HepG2 (cell line): ENCODE results near the gene PIF1.

Experiments
- BRF2 ChIP-seq: sonication (generic); formaldehyde crosslinking; IDR thresholded peaks from 2 replicates; pipeline ENCODE4 v1.8.1; 2022; ENCODE audit warnings: mild to moderate bottlenecking, missing genetic modification reagents
- CTCF ChIP-seq: sonication (generic); formaldehyde crosslinking; IDR thresholded peaks from 2 replicates; pipeline ENCODE4 v1.5.0; 2020; ENCODE audit warnings: mild to moderate bottlenecking, missing genetic modification reagents, moderate library complexity
- EP300 ChIP-seq, 3 experiments: sonication (generic) in 1 of 3; formaldehyde crosslinking in 1 of 3; IDR thresholded peaks; 2 replicates each; pipeline versions ENCODE4 v1.5.1 to v1.6.1; 2011 to 2020; ENCODE audit warnings: low read depth in 2 of 3, low read length in 2 of 3, borderline replicate concordance in 1 of 3, improper control_type of control experiment in 1 of 3, mild to moderate bottlenecking in 1 of 3, missing genetic modification reagents in 1 of 3, moderate library complexity in 1 of 3
- EZH2 ChIP-seq: conservative IDR thresholded peaks from 2 replicates; pipeline ENCODE4 v1.6.1; 2012; ENCODE audit warnings: mild to moderate bottlenecking, low read depth, low read length, moderate library complexity
- MAFG ChIP-seq: sonication (generic); formaldehyde crosslinking; IDR thresholded peaks from 2 replicates; pipeline ENCODE4 v1.5.1; 2020; ENCODE audit warnings: mild to moderate bottlenecking, missing genetic modification reagents
- MAFK ChIP-seq, 2 experiments: IDR thresholded peaks in 1 of 2; conservative IDR thresholded peaks in 1 of 2; 2 replicates each; pipeline ENCODE4 v1.6.1; 2011; ENCODE audit warnings: improper control_type of control experiment in 2 of 2, low read length in 2 of 2
- NR0B2 ChIP-seq: sonication (generic); formaldehyde crosslinking; IDR thresholded peaks from 2 replicates; pipeline ENCODE4 v1.4.0; 2020; ENCODE audit warnings: mild to moderate bottlenecking, missing genetic modification reagents
- PATZ1 ChIP-seq: sonication (generic); formaldehyde crosslinking; IDR thresholded peaks from 2 replicates; pipeline ENCODE4 v1.4.0; 2020; ENCODE audit warnings: missing genetic modification reagents
- POLR2A ChIP-seq, 2 experiments: IDR thresholded peaks; 2 replicates each; pipeline ENCODE4 v1.6.1; 2011; ENCODE audit warnings: low read depth in 2 of 2, low read length in 2 of 2, mild to moderate bottlenecking in 1 of 2, moderate library complexity in 1 of 2; ENCODE audit not compliant: insufficient read depth in 1 of 2
- PREB ChIP-seq: sonication (generic); formaldehyde crosslinking; IDR thresholded peaks from 2 replicates; pipeline ENCODE4 v1.4.0; 2020; ENCODE audit warnings: missing genetic modification reagents

GRCh38 chr15:64779024-64779423 lies 46.4 kb downstream of the PIF1 start:
- TF ChIP-seq MAFG (no peak), EZH2 (no peak), CTCF (CRISPR knock-in tag) (no peak), BRF2 (CRISPR knock-in tag) (no peak), PREB (CRISPR knock-in tag) (no peak), MAFK (conservative IDR thresholded peaks at IDR 0.05 in 1 of 2, IDR thresholded peaks at IDR 0.05 in 1 of 2; ENCODE audit: low read length in 2 of 2) (no peak), PATZ1 (CRISPR knock-in tag) (no peak), POLR2A (IDR thresholded peaks at IDR 0.05; ENCODE audit: insufficient read depth in 1 of 2, low read depth in 2 of 2, low read length in 2 of 2) (no peak), EP300 (IDR thresholded peaks at IDR 0.05; ENCODE audit: low read depth in 2 of 2, low read length in 2 of 2) (no peak), EP300 (CRISPR knock-in tag; IDR thresholded peaks at IDR 0.05; ENCODE audit: borderline replicate concordance) (no peak), NR0B2 (CRISPR knock-in tag) (no peak)
